ENCODE data around the gene SWI5.
"Not testable (repeated sequence)": the region's sequence is repeated elsewhere in the genome, so short reads cannot be mapped to it uniquely, and the experiment has no call there.

SWI5 gene

DNA sequence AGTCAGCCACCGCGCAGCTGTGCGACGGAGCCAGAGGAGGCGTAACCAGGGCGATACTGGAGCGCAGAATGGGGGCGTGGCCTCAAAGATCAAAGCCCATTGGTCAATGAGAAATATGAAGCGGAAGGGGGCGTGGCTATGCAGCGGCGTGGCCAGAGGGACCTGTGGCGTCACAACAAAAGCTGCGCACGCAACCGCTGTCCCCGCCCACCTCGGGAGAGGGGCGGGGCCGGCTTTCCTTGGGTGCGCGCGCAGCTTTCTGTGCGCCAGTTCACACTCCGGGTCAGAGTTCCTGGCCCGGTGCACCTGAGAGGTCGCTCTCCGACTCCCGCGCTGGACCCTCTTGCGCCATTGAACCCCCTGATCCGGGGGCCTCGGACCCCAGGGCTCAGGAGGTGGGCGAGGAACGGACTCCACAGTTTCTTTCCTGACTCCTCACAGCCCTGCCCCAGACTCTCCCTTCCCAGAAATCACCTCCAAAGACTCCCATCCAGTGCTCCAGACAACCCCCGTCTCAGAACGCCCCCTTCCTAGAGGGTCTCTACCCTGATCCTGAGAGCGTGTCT lies at the start of gene SWI5:
Gene SWI5, plus strand, starts transcription at position 269 of the 566 bp plus-strand sequence.
- Mint-ChIP-seq H3K36me3 (peaks cover 40% of the 10 kb centered on the region), H3K27ac (peak within 1 kb of the TSS; percentile 99), H3K4me1 (peaks cover 38% of the 10 kb centered on the region), H3K4me3 (peak within 1 kb of the TSS; percentile 96), H3K9me3 (no peaks in the 10 kb centered on the region)
- ATAC-seq (peak; percentile 98), DNase-seq (ENCODE audit: low spot score in 2 of 2) (peak; percentile 100)

DNA sequence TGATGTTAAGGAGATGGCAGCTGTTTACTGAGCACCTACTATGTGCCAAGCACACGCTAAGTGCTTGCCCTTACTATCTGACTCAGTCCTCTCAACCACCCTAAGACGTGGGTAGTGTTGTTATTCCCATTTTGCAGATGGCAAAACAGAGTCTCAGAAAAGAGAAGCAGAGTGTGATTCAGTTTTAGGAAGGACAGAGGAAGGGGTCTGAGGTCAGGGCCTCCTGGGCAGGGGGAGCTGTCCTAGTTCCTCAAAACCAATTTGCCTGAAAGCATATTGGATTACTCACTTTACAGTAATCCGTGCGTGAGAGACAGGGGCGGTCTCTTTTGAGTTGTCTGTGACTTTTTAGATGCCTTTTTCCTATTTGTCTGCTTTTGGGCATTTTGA lies 49.7 kb upstream of the SWI5 start:
- DNase-seq (ENCODE audit: low spot score in 2 of 2) (no peak), ATAC-seq (no peak)
- Mint-ChIP-seq H3K9me3 (no peaks in the 10 kb centered on the region), H3K27ac (no peak overlapping the region), H3K36me3 (no peaks in the 10 kb centered on the region), H3K4me1 (no peaks in the 10 kb centered on the region), H3K4me3 (no peak overlapping the region)

DNA sequence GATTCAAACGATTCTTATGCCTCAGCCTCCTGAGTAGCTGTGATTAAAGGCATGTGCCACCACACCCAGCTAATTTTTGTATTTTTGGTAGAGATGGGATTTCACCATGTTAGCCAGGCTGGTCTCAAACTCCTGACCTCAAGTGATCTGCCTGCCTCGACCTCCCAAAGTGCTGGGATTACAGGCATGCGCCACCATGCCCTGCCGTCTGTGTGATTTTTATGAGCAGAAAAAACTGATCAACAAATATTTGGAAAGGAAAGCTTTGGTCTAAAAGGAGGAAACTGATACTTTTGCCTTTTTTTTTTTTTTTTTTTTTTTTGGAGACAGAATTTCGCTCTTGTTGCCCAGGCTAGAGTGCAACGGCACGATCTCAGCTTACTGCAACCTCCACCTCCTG lies 45.2 kb upstream of the SWI5 start:
- H3K9me3 Mint-ChIP-seq; ATAC-seq; H3K27ac Mint-ChIP-seq; H3K4me1 Mint-ChIP-seq; H3K4me3 Mint-ChIP-seq; H3K36me3 Mint-ChIP-seq; DNase-seq (ENCODE audit: low spot score in 2 of 2): not testable (repeated sequence)

DNA sequence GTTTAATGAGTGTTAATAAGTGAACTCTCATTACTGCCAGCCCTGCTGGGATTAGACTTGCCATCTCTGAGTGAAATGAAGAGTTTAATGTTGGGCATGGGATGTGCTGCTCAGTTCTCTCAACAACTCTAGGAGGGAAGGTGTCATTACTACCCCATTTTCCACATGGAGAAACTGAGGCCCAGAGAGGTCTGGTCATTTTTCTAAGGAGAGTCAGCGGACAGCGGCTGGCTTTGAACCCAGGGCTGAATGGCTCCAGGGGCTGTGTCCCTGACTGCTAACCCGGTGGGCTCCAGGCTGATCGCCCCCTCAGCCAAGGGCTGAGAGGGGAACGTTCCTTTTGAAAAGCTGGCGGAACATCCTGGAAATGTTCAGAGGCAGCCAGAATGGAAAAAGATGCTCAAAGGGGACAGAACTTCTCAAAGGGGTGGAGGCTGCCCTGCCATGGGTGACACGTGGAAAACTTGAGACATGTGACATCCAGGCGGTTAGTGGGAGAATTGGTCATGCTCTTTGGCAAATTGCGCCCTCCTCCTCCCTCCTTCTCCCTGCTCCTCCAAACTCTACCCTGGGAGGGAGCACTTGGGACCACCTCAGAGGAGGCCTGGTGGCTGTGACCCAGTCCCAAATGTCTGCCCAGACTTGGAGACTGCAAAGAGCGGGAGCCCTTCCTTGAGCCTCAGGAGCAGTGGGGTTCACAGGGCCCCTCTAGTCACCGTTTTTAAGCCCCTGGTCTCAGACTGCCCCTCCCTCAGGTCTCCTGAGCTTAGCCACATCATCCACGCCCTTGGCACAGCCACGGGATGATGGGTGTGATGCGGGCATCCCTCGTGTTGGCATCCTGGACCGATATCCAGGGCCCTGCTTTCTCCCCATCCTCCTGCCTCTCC lies 44.2 kb upstream of the SWI5 start:
- no peak for DNase-seq (ENCODE audit: low spot score in 2 of 2)
- no peak overlapping the region for H3K4me3 Mint-ChIP-seq
- no peak for ATAC-seq

DNA sequence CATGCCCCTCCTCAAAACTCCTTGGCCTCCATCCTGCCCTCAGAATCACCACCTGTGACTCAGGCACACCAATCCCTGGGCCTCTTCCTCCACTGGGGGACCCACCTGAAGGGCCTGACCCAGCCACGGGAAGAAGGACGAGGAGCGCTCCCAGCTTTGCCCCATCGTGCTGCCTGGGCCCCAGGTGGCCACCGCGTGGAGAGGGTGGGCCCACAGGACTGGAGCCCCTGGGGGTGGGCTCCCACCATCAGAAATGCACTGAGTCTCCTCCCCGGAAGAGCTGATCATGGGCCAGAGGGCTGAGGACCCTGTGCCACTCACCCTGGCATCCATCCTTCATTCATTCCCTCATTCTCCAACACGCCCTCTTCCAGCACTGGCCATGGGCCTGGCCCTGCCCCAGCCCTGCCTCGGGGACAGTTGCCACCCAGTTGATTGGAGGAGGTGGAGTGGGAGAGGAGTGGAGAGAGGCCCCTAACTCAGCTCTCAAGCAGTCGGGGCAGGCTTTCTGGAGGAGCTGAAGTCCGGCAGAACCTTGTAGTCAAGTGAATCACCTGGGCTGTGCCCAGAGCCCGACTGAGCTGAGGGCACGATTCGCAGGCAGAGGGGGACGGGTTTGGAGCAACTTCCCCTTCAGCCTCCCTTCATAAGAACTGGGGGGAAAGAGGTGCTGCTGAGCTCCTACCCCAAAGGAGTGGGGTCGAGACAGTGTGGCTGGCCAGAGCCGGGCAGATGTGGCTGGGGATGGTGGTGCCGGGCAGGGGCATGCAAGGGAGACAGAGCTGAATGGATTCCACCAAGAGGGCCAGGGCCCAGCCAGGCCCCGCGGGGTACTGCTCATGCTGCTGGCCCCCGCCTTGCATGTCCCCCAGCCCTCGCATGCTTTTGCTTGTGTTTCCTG lies 43.3 kb upstream of the SWI5 start:
- Mint-ChIP-seq H3K4me1 (no peaks in the 10 kb centered on the region), H3K4me3 (no peak overlapping the region)
- ATAC-seq, result no peak

More for the DNA sequence above, 44.2 kb upstream of the SWI5 start:
- Mint-ChIP-seq H3K4me1 (no peaks in the 10 kb centered on the region), H3K9me3 (no peaks in the 10 kb centered on the region), H3K27ac (no peak overlapping the region), H3K36me3 (no peaks in the 10 kb centered on the region)

DNA sequence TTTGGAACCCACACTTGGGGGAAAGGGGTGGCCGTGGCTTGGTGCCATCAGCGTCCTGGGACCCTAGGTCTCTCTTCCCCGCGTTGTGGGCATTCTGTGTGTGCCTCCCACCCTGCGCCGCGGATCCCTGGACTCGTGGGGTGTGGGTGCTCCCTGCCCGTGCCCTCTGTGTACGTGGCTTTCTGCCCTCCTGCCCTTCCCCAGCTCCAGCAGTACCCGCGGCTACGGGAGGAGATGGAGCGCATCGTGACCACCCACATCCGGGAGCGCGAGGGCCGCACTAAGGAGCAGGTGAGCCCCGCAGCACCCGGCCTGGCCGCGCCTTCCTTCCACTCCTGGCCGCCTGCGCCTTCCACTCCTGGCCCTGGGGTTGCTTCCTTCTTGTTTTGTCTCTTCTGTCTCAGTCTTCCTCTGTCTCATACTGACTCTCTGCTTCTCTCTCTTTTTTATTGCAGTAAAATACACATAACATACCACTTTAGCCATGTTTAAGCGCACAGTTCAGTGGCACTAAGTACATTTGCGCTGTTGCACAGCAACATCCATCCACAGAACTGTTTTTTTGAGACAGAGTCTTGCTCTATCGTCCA lies 42.2 kb upstream of the SWI5 start:
- DNase-seq (ENCODE audit: low spot score in 2 of 2) (no peak), ATAC-seq (no peak)
- no peaks in the 10 kb centered on the region for H3K9me3 Mint-ChIP-seq
- H3K27ac Mint-ChIP-seq, result no peak overlapping the region
- H3K4me1 Mint-ChIP-seq, result no peaks in the 10 kb centered on the region
- H3K36me3 Mint-ChIP-seq, result no peaks in the 10 kb centered on the region
- no peak overlapping the region for H3K4me3 Mint-ChIP-seq

More for the DNA sequence above, 43.3 kb upstream of the SWI5 start:
- DNase-seq (ENCODE audit: low spot score in 2 of 2), result no peak
- no peaks in the 10 kb centered on the region for H3K9me3 Mint-ChIP-seq
- H3K27ac Mint-ChIP-seq, result no peak overlapping the region
- no peaks in the 10 kb centered on the region for H3K36me3 Mint-ChIP-seq

DNA sequence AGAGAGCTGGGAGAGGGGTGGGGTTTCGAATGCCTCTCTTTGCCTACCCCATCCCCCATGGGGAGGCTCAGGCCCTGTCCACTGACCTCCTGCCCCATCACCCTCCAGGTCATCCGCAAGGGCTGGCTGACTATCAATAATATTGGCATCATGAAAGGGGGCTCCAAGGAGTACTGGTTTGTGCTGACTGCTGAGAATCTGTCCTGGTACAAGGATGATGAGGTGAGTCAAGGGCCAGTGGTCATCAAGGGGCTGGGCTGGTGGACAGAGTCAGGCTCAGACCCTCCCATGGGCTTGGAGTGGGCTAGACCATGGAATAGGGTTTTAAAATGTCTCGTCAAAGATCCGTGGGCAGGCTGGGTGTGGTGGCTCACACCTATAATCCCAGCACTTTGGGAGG lies 34.0 kb upstream of the SWI5 start:
- H3K4me1 Mint-ChIP-seq, result peaks cover 16% of the 10 kb centered on the region
- H3K4me3 Mint-ChIP-seq, result no peak overlapping the region
- no peak overlapping the region for H3K27ac Mint-ChIP-seq
- no peaks in the 10 kb centered on the region for H3K9me3 Mint-ChIP-seq
- no peak for DNase-seq (ENCODE audit: low spot score in 2 of 2)
- H3K36me3 Mint-ChIP-seq, result no peaks in the 10 kb centered on the region
- ATAC-seq, result no peak

DNA sequence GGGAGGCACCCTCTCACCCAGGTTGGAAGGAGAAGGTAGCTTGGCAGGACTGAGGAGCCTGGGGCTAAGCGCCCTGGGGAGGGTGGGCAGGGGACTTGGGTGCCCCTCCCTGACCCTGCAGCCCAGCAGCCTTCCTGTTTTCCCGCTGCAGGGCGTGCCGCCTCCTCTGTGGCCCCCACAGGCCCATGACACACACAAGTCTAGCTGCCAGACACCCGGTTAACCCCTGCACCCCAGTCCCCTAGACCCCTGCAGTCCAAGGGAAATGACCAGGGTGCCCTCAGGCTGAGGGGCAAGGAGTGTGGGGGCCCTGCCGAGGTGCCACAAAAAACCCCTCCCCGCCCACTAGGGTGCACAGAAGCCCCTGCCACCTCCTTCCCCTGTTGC lies 33.3 kb upstream of the SWI5 start:
- DNase-seq (ENCODE audit: low spot score in 2 of 2), result no peak
- peaks cover 16% of the 10 kb centered on the region for H3K4me1 Mint-ChIP-seq
- H3K4me3 Mint-ChIP-seq, result no peak overlapping the region
- no peak for ATAC-seq
- no peaks in the 10 kb centered on the region for H3K36me3 Mint-ChIP-seq
- H3K27ac Mint-ChIP-seq, result no peak overlapping the region
- H3K9me3 Mint-ChIP-seq, result no peaks in the 10 kb centered on the region

DNA sequence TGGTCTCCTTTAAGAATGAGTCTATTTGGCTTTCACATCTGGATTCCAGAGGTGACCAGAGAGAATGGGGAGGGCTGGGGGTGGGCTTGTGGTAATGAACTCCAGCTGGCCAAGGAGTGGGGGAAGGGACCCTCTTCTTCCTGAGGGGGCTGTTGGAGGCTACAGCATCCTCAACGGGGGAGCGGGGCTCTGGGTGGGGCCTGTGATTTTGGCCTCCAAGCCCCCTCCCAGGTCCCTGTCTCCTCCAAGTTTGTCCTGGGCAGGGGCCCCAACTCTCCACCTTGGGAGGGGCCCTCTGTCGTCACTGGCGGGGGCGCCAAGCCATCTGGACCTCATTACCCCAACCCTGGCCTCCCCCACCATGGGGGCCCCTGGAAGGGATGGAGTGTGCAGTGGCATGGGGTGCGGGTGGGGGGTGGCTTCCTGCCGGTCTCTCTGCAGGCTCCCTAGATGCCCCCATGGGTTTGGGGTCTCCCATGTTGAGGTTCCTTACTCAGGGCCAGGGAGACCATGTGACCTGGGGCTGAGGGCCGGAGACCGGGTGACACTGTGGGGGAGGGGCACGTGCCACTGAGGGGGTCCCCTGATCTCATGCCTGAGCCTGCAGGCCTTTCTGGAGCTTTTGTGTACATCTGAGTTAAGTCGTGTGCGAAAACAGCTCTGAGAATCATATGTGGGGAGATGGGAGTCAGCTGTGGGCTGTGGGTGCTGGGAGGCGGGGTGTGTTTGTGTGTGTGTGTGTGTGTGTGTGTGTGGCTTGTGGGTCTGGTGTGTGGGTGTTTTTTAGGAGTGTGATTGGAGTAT lies 32.7 kb upstream of the SWI5 start:
- ATAC-seq, result no peak

DNA sequence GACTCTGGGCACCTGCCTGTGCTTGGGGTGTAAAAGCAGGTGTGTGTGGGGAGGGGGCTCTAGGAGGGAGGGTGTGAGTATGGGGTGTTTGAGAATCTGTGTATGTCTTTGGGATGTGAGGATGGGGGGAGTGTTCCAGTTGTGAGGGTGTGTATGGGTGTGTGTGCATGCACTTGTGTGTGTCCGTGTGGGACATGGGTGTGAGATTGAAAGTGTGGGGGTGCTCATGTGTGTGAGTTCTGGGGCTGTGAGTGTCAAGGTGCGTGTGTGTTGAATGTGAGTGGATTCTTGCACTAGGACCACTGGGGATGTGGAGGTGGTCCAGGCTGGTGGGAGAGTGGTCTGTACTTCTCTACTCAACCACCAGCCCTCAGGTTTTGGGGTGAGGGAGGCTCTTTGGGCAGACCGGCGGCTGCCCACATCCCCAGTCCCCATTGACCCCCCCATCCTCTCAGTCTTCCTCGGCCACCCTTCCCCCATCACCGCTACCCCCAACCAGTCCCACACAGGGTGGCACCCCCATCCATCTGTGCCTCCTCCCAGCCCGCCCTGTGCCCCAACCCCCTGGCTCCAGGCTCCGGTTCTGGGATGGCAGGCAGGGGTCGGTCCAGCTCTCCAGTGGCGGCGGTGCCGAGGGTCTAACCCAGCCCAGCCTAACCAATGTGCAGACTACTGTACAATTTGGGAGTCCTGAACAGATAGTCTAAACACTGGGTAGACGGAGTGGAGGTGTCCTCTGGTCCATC lies 31.8 kb upstream of the SWI5 start:
- Mint-ChIP-seq H3K9me3 (no peaks in the 10 kb centered on the region), H3K4me3 (no peak overlapping the region), H3K4me1 (peaks cover 16% of the 10 kb centered on the region), H3K27ac (no peak overlapping the region), H3K36me3 (no peaks in the 10 kb centered on the region)
- ATAC-seq (no peak), DNase-seq (ENCODE audit: low spot score in 2 of 2) (no peak)

More for the DNA sequence above, 32.7 kb upstream of the SWI5 start:
- no peak for DNase-seq (ENCODE audit: low spot score in 2 of 2)
- Mint-ChIP-seq H3K27ac (no peak overlapping the region), H3K36me3 (no peaks in the 10 kb centered on the region), H3K4me3 (no peak overlapping the region), H3K9me3 (no peaks in the 10 kb centered on the region), H3K4me1 (peaks cover 16% of the 10 kb centered on the region)

DNA sequence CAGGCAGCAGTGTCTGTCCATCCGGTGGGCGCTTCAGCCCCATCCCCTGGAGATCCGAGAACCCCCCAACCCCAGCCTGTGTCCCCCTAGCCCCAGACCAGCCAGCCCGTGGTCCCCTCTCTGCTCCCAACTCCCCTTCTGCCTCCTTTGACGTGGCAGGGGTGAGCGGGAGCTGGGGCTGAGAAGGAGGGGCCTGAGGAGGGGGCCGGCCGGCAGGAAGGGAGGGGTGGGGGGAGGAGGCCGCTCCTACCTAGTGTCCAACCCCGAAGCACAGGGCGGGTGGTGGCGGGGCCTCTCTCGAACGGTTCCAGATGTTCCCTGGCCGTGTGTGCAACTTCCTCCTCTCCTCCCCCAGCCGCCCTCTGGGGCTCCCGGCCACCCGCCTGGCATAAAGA lies 31.2 kb upstream of the SWI5 start:
- ATAC-seq (no peak), DNase-seq (ENCODE audit: low spot score in 2 of 2) (no peak)
- Mint-ChIP-seq H3K27ac (no peak overlapping the region), H3K4me3 (no peak overlapping the region), H3K36me3 (no peaks in the 10 kb centered on the region), H3K9me3 (no peaks in the 10 kb centered on the region), H3K4me1 (peaks cover 16% of the 10 kb centered on the region)

DNA sequence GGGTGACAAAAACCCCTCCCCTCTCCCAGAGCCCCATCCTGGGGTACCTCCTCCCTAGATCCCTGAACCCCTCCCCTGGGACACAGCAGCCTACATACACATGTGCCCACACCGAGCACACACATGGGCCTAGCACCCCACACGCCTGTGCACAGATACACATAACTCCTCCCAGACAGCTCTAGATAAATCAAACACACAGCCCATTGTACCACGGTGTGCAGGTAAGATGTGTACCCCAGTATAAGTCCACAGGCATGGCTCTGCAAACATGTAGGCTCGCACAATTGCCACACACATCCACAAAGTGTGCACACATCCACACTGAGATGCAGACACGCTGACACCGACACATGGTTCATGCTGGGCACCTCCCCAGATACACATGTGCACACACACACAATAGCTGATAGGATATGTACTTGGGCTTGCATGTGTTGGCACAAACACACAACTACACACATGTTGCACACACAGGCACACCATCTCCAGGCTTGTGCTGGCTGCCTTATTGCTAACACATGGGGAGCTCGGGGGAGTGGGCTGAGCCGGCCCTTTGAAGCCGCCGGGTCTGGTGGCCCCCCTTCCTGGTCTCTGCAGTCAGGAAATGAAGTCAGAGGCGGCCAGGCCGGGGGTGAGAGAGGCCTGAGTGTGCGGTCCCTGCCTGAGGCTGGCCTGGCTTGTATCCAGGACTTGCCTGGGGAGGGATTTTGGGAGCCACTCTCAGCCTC lies 30.5 kb upstream of the SWI5 start:
- Mint-ChIP-seq H3K36me3 (no peaks in the 10 kb centered on the region), H3K27ac (no peak overlapping the region)
- no peak for DNase-seq (ENCODE audit: low spot score in 2 of 2)

DNA sequence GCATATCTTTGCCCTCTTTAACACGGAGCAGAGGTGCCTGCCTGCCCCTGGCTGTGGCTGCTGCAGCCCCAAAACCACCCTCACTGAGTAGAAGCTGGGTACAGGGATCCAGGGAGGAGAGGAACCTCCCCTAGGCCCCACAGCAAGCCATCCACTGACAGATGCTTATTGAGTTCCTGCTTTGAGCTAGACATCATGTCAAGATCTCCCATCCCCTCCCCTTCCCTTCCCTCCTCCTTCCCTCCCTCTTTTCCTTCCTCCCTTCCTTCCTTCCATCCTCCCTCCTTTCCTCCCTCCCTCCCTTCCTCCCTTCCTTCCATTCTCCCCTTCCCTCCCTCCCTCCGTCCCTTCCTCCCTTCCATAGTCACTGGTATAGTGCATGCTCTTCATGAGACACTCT lies 29.6 kb upstream of the SWI5 start:
- no peak for DNase-seq (ENCODE audit: low spot score in 2 of 2)

More for the DNA sequence above, 30.5 kb upstream of the SWI5 start:
- Mint-ChIP-seq H3K4me3 (no peak overlapping the region), H3K4me1 (peaks cover 16% of the 10 kb centered on the region), H3K9me3 (no peaks in the 10 kb centered on the region)
- ATAC-seq, result no peak

More for the DNA sequence above, 29.6 kb upstream of the SWI5 start:
- H3K4me1 Mint-ChIP-seq, result peaks cover 22% of the 10 kb centered on the region
- H3K36me3 Mint-ChIP-seq, result peaks cover 6% of the 10 kb centered on the region
- H3K27ac Mint-ChIP-seq, result no peak overlapping the region
- no peaks in the 10 kb centered on the region for H3K9me3 Mint-ChIP-seq
- no peak overlapping the region for H3K4me3 Mint-ChIP-seq
- no peak for ATAC-seq
